Astrocyte of the spinal cord (primary cell): ENCODE data around the gene POMP.

Experiments used
- DNase-seq: peaks from one replicate; pipeline ENCODE4 v3.0.0; 2011; ENCODE audit warnings: low read depth, low spot score
- H3K4me3 ChIP-seq: 2 replicates; pipeline ENCODE4 v1.5.1; 2011; ENCODE audit warnings: low read depth, mild to moderate bottlenecking, low read length, moderate library complexity
- CTCF ChIP-seq: IDR thresholded peaks from 2 replicates; pipeline ENCODE4 v1.5.1; 2012; ENCODE audit warnings: low read depth, mild to moderate bottlenecking, low read length, inconsistent platforms
- in situ Hi-C: cut with HindIII; loops from 2 replicates; pipeline ENCODE4 v1.10.0; 2017; ENCODE audit warnings: low sequenced_read_pairs

POMP gene

DNA sequence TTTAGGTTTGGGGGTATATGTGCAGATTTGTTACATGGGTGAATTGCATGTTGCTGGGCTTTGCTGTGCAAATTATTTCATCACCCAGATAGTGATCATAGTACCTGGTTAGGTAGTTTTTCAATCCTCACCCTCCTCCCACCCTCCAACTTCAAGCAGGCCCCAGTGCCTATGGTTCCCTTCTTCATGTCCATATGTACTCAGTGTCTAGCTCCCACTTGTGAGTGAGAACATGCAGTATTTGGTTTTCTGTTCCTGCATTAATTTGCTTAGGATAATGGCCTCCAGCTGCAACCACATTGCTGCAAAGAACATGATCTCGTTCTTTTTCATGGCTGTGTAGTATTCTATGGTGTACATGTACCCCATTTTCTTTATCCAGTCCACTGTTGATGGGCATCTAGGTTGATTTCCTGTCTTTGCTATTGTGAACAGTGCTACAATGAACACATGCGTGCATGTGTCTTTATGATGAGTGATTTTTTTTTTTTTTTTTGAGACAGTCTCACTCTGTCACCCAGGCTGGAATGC is 42.9 kb upstream of the POMP start:
- no peak for TF ChIP-seq CTCF
- no peak for DNase-seq
- no peak overlapping the region for H3K4me3 ChIP-seq
- in situ Hi-C loops: no loop called here

DNA sequence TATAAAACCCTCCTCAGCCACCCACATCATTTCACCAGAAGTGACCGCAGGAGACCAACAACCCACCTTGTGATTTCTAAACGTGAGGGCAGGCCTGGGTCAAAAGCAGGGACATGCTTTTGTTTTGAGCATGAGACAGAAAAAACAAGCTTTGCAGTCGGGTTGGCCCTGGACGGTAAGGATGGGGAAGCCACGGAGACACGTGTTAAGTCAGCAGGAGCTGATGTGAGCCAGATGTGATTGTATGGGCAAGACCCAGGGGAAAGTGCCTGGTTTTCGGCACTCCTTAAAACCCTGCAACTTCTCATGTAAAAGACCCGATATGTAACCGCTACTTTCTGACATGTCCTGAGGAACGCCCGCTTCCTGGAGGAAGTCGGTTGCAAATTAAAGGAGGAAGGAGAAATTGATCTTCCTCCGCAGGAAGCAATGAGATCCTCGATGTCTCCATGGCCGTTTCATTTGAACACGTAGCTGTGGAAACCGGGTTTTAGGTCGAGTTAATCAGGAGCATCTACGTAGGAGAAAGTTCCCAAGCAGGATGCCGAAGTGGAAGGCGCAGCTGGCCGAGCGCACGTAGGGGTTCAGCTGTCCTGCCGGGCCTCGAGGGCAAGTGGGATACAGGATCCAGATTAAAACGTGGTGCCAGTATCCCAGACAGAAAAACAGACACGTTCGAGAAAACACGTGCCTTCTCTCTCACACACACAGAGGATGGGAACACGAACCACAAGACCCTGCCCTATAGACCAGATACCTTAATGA is 40.5 kb upstream of the POMP start:
- no peak for DNase-seq
- in situ Hi-C loops: no loop called here
- no peak for TF ChIP-seq CTCF
- H3K4me3 ChIP-seq: no peak overlapping the region

GRCh38 chr13:28620011-28620830 is 38.7 kb upstream of the POMP start:
- no peak overlapping the region for H3K4me3 ChIP-seq
- no peak for TF ChIP-seq CTCF
- no peak for DNase-seq
- in situ Hi-C loops: no loop called here

DNA sequence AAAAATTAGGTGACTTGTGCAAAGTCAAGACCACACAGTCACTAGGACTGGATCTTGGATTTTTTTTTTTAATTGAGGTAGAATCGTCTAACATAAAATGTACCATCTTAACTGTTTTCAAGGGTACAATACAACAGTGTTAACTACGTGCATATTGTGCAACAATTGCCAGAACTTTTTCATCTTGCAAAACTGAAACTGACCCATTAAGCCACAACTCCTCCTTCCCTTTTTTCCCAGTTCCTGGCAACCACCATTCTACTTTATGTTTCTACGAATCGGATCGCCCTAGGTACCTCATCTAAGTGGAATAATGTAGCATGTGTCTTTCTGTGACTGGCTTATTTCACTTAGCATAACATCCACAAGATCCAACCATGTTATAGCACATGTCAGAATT is 37.5 kb upstream of the POMP start:
- H3K4me3 ChIP-seq: no peak overlapping the region
- no peak for DNase-seq
- TF ChIP-seq CTCF: no peak
- in situ Hi-C loops: no loop called here

DNA sequence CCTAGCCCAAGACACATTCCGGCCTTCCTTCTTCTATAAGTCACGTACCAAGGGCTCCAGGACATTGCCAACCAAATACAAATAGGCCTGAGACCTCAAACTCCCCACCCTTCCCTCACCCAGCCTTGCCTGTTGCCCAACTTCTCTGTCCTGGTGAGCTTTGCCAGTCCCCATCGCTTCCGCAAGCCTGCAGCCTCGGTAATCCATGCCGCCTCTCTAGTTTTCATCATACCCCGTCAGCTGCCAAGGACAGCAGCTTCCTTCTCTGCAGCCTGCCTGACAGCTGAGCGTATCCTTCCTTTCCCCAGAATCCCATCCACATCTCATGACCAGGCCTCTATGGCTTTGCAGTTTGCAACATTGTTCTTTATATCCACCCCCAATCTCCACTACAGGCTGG is 36.6 kb upstream of the POMP start:
- TF ChIP-seq CTCF: no peak
- DNase-seq: no peak
- in situ Hi-C loops: no loop called here
- no peak overlapping the region for H3K4me3 ChIP-seq

DNA sequence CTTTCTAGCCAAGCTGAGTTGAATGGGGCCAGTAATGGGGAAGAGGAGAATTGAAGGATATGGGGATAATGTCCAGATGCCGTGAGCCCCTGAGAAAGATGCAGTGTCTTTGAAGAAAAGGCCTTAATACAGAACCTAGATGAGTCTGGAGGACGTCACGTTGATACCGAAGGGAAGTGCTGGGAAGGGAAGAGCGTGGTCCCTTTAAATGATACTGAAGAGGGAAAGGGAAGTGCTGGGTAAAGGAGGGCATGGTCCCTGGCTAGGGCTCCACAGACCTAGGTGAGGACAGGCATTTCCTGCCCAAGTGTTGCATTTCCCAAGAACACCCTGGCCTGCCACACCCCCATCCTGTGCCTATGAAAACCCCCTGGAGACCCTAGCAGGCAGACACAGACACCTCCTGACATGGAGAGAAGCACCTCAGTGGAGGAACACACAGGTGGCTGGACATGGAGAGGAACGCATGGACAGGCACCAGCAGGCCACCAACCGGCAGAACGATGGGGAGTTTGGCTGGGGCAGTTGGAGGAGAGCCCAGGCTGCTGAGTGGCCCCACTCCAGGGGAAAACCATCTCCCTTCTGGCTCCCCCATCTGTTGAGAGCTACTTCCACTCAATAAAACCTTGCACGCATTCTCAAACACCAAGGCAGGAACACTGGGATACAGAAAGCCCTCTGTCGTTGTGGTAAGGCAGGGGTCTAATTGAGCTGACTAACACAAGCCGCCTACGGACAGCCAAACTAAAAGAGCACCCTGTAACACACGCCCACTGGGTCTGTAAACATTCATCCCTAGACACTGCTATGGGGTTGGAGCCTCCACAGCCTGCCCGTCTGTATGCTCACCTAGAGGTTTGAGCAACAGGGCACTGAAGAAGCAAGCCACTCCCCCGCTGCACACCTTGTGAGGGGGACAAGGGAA is 34.9 kb upstream of the POMP start:
- DNase-seq: no peak
- in situ Hi-C loops: no loop called here
- H3K4me3 ChIP-seq: no peak overlapping the region
- TF ChIP-seq CTCF: no peak
